ENCODE measurements around the gene NRP2.

NRP2 gene

DNA sequence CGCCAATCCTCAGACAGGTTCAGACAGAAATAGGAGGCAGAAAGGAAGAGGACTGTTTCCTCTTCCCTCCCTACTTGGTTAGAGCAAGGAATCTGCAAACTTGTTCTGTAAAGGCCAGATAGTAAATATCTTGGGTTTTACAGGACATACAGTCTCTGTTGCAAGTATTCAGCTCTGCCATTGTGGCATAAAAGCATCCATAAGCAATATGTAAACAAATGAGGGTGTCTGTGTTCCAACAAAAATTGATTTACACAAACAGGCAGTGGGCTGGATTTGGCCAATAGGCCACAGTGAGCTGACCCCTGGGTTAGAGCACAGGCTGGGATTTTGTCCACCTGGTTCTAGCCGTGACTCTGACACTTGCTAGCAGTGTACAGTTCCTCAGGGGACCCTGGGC, 89.4 kb downstream of the NRP2 start:
- no peak for DNase-seq (ENCODE audit: low read depth in 2 of 2)

- DNase-seq (ENCODE audit: low read depth in 2 of 2) = no peak
Observed at GRCh38 chr2:205772983-205773382, 90.7 kb downstream of the NRP2 start.

- DNase-seq (ENCODE audit: low read depth in 2 of 2) = no peak
Observed at GRCh38 chr2:205773989-205774388, 91.7 kb downstream of the NRP2 start.

DNA sequence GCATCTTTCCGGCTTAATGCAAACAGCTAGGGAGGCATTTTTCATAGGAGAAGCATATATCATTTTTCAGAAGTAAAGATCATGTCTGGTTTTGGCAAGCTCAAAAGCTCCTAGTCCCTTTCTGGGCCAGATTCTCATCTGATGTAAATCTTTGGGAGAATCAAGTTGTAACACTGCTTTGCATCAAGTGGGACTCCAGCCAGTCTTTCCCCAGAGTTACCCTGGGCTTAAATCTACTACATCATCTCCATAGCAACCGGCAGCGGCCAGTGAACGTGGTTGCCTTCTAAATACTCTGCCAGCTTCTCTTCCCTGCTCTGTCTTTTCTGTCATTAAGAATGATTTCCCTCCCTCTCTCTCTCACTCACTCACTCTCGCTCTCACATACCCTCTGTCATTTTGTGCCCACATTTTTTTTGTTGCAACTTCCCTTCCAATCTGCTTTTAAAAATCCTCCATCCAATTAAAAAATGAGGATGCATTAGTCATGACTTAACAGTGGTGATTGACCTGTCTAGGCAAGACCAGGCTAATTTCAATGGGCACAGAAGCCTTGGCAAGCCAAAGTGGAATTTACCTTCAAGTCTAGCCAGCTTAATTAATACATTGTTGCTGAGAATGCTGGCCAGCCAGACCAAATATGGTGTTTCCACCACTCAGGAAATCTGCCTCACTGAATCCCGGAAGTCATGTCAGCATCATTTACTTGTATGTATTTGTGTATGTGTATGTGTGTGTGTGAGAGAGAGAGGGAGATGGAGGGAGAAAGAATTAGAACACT, 93.0 kb downstream of the NRP2 start:
- no peak for DNase-seq (ENCODE audit: low read depth in 2 of 2)

DNA sequence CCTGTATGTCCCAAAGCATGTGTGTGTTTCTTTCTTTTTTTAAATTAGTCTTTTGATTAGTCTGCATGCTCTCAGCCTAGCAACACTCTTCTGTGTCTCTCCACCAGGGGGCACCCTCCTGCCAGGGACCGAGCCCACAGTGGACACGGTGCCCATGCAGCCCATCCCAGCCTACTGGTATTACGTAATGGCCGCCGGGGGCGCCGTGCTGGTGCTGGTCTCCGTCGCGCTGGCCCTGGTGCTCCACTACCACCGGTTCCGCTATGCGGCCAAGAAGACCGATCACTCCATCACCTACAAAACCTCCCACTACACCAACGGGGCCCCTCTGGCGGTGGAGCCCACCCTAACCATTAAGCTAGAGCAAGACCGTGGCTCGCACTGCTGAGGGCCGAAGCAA, 93.8 kb downstream of the NRP2 start:
- DNase-seq (ENCODE audit: low read depth in 2 of 2) = no peak

GRCh38 chr2:205776720-205777119, 94.4 kb downstream of the NRP2 start:
- no peak for DNase-seq (ENCODE audit: low read depth in 2 of 2)

DNA sequence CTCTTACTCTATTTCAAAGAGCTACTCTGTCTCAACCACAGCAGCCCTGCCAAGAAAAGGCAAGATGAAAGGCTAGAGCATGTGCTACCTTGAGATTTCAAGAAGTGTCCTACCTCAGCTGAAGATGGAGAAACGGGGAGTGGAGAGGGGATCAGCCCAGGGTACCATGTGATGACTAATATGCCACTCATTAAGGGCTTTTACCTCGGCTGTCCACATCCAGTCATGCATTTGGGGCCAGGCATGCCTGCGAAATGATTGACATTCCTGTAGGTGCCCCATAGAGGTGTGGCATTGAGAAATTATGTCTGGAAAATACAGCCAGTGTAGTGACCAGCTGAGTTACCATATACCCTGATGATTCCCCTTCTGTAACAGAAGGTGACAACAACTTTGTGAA, 96.1 kb downstream of the NRP2 start:
- DNase-seq (ENCODE audit: low read depth in 2 of 2) = no peak

- DNase-seq (ENCODE audit: low read depth in 2 of 2) = no peak
Observed at GRCh38 chr2:205780645-205781044, 98.3 kb downstream of the NRP2 start.

GRCh38 chr2:205781244-205781931, 99.1 kb downstream of the NRP2 start:
- DNase-seq (ENCODE audit: low read depth in 2 of 2) = no peak

- DNase-seq (ENCODE audit: low read depth in 2 of 2) = no peak
Observed at GRCh38 chr2:205782941-205783340, 100.6 kb downstream of the NRP2 start.

DNA sequence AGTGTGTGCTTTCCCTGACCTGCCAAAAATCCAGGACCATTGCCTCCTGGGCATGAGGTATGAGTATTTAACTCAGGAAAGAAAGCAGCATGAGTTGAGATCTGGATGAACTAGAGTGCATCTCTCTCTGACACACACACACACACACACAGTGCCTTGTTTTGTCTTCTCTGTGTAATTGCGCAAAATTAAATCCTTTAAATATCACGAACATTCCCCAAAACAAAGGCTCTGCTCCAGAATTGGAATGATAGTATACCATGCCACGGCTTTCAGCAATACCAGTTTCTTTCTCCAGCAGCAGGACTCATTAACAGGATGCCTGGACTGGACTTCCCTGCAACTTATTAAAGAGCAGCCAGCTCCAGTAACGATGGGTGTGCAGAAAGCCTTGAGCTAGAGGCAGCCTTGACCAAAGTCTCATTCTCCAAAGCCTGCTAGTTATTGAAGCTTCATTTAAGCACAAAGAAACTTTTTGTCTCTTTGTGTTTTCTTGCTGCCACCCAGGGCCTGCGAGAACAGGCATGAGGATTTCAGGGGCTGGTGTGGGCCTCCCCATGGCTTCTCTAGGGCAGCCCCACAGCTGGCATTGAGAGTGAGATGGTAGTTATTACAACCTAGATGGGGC, 101.7 kb downstream of the NRP2 start:
- no peak for DNase-seq (ENCODE audit: low read depth in 2 of 2)

DNA sequence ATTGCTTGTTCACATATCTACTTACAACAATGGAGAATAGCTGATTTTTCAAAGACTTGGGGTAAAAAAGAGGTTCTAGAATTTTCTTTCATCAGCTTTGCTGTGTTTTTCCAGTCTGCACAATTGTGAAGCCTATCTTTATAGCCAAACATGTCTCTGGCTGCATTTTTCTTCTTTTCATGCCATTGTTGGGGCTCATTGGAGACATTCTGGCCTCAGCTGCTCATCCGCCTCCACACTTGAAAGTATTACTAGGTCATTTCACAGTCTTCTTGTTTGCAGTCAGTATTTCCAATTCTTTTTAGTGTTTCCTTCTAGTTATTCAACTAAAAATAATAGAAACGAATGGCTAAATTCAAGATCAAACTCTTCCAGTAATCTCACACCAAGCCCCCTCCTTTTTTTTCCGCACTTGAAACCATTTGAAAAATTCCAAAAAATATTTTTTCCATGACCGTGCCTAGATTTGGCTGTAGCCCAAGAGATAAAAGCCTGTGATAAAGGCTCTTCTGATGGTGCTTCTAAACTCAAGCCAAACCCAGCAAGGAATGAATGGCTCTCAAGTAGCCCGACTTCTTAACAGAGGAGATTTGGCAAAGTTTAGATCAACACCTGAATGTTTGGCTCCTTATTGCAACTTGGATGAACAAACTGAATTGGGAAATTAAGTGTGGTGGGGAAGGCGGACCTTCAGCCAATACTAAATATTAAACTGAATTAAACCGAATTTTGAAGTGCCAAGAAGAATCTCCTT, 103.4 kb downstream of the NRP2 start:
- DNase-seq (ENCODE audit: low read depth in 2 of 2) = no peak

DNA sequence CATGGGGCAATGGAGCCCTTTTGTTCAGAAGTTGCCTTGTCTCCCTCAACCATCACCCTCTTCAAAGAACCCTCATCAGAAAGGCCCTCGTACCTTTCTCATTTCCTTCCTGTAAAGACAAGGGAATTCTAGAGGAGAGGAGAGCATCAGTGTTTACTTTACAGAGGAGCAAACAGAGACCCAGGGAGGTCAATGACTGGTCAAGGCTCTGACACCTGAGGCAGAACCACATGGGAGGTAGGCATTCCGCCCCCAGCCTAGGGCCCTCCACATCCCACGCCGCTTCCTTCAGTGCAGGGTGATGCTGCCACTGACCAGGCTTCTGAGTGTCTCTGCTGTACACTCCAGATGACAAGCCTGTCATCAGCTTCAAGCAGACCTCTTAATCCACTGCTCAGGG, 104.7 kb downstream of the NRP2 start:
- DNase-seq (ENCODE audit: low read depth in 2 of 2) = no peak

DNA sequence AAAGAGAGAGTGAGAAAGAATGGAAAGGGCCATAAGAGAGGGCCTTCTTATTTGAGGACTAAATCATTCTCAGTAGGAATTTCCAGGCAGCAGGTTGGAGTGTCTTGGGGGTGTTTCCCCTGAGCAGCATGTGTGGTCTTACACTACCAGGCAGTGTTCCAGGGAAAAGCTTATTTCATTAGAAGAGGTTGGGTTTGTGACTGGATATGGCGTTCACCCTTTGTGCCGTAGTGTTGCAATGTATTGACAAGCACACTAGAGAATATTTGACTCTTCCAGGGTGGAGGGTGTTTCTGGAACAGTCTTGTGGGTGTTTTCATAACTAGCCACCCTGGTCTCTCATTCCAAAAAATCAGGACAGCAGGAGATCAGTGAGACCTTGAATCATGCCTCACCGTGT, 105.5 kb downstream of the NRP2 start:
- no peak for DNase-seq (ENCODE audit: low read depth in 2 of 2)

DNA sequence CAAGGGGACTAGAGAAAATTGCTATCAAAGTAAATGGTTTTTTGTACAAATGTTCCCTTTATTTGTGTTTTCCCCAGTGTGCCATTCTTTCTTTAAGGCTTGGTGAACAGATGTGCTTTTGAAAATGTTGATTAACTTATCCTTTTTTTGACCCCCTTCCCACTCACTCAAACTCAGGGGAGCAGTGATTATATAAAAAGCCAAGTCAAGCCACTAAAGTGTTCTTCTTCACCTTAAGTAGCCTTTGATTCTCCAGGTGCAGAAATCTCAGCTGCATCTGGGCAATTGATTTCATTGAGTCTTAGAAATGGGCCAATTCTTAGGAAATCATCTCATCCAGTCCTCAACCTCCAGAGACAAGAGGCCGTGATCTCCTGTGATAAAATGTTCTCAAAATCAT, 107.6 kb downstream of the NRP2 start:
- no peak for DNase-seq (ENCODE audit: low read depth in 2 of 2)

GRCh38 chr2:205792908-205793307, 110.6 kb downstream of the NRP2 start:
- DNase-seq (ENCODE audit: low read depth in 2 of 2) = no peak

DNA sequence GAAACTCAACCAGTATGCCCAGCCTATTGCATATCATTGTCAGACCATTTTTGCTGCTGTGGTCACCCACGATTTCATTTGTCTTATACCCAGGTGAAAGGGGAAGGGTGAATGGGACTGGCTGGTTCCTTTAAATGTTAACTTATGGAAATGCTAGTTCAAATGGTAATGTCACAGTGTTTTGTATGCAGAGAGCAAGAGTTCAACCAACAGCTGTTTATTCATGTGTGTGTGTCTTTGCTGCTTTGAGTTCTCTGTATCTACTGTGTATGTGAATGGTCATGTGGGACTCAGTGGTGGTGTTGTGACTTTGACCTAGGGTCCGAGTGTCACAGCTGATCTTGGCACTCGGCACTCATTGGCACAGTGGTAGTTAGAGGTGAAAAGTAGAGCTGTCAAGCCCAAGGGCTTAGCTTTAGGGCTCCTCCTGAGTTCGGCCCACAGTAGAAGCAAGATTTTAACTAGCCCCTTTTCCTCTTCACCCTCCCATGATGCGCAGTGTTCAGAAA, 114.6 kb downstream of the NRP2 start:
- DNase-seq (ENCODE audit: low read depth in 2 of 2) = no peak

DNA sequence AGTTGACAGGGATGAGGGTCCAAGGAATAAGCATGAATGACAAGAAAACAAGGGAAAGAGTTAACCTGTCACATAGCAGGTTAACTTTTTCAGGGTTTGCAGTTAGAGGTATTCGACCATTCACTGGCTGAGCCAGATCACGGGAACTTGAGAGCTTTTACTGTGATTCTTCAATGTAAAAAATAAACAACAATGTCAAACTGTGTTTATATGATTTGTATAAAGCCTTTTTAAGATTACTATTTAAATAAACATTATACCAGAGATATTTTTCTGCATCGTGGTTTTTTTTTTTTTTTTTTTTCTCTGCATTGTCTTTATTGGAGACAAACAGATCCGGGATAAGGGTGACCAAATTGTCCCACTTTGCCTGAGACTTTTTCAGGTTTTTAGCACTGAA, 115.6 kb downstream of the NRP2 start:
- no peak for DNase-seq (ENCODE audit: low read depth in 2 of 2)

DNA sequence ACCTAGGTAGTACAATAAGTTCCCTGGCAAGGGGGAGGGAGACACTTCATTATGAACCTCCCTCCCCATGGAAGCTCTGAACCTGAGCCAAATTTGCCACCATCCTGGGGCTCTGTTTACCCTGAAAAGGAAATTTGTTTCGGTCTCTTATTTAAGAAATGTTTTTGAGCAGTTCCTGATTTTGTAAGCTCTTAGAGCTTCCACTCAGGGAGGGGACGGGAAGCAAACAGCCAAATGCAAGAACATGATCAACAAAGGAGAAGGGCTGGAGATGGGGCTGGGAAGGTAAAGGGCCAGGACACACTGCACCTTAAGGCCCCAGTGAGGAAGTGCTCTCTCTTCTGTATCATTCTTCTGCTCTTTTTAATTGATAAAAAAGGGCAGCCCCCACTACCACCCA, 117.9 kb downstream of the NRP2 start:
- no peak for DNase-seq (ENCODE audit: low read depth in 2 of 2)

GRCh38 chr2:205800773-205801172, 118.5 kb downstream of the NRP2 start:
- DNase-seq (ENCODE audit: low read depth in 2 of 2) = no peak

GRCh38 chr2:205802065-205802464, 119.8 kb downstream of the NRP2 start:
- no peak for DNase-seq (ENCODE audit: low read depth in 2 of 2)

DNA sequence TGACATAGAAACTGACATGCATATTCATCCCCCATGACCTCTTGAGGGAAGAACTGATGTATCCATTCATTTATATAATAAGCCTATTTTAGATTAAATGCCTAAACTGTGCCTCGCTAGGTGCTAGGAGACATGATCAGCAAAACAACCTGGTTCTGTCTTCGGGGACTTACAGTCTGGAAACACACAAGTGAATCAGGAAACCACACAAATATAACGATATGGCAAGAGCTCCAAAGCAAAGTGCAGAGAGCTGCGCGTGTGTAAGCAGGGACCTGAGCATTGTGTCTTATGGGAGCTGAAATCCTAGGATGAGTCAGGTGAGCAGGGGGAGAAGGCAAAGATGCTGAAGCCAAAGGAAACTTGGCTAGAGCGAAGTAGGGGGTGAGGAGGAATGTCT, 120.6 kb downstream of the NRP2 start:
- DNase-seq (ENCODE audit: low read depth in 2 of 2) = no peak
